GM21723 (cell line): ENCODE data around the gene KSR1.
"Not testable (repeated sequence)": the region's sequence is repeated elsewhere in the genome, so short reads cannot be mapped to it uniquely, and the experiment has no call there.

Experiments
- ATAC-seq: cut with Tn5 transposase; IDR thresholded peaks from one replicate; pipeline ENCODE4 v1.9.1; 2021; ENCODE audit warnings: mild to moderate bottlenecking, moderate library complexity; ENCODE audit not compliant: unreplicated experiment

Gene KSR1

DNA sequence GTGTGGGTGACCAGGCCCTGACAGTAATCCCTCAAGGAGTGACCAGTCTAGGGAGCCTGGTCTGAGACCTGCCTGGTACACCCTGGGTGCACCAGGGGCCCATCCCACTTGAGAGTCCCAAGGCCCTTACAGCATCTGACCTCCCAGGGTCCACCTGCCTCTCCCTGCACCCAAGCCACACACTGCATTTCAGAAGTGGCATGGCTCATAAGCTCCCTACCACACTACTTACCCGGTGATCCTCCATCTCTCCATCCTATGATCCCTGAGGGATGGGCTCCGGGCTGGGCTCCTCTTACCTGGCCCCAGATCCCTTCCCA, 215.3 kb downstream of the KSR1 start:
- no peak for ATAC-seq

DNA sequence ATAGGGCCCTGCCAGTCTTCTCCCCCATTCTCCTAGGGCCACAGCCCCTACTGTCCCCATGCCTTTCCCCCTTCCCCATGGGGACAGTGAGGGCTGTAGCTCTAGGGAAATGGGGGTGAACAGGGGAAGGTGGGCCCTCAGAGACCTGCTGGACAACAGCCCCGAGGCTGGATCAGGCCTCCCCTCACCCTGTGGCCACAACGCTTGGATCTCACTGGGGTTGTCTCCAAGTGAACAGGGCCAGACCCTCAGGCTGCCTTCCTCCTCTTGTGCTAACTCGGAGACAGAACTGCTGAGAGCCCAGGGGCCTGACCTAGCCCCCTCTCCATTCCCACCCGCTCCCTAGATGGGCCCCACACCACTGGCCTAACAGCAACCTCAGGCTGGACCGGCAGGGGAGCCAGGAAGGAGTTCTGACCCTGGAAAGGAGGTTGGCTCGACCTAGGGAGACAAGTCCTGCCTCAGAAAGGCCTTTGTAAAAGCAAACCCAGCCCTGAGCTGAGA, 215.8 kb downstream of the KSR1 start:
- not testable (repeated sequence) for ATAC-seq

DNA sequence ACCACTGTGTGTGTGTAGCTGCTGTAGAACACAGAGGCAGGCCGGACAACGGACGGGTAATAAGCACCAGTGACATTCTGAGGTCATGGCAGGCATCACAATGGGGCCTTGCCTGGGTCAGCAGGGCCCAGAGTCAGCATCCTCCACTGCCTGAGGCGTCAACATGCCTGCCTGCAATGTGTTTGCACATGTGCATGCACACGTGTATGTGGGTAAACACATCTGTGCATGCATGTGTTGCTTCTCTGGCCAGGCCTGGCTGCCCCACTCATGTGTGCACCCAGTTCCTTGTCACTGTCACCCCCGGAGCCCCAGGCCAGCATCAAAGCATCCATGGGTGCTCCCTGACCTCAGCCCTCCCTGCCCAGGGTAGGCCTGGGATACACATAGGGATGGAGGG, 218.1 kb downstream of the KSR1 start:
- ATAC-seq: no peak
